OCI-M1 (cell line): ENCODE results near the gene SLC22A6.
A peak's percentile ranks its signal among the peaks of the same experiment; 100 is the strongest.

ENCODE experiments used
- DNase-seq: peaks from one replicate; lab custom pipeline; 2025; lab: John Stamatoyannopoulos, UW

Gene SLC22A6

GRCh38 chr11:62984451-62984991, at the start of gene SLC22A6:
Gene SLC22A6 (minus strand): TSS chr11:62984967. CDS start chr11:62984690, 277 bp downstream.
- no peak for DNase-seq

- DNase-seq = no peak
These were observed 47.7 kb upstream of the SLC22A6 start for GRCh38 chr11:63032457-63032856.

GRCh38 chr11:63023841-63024648, 39.3 kb upstream of the SLC22A6 start:
- peak; percentile 92 for DNase-seq

GRCh38 chr11:63023222-63023814, 38.6 kb upstream of the SLC22A6 start:
- no peak for DNase-seq

- peak; percentile 17 for DNase-seq
These were observed 37.7 kb upstream of the SLC22A6 start for GRCh38 chr11:63022441-63022840.

GRCh38 chr11:63020671-63021291, 36.0 kb upstream of the SLC22A6 start:
- DNase-seq = peak; percentile 44

GRCh38 chr11:63019506-63019905, 34.7 kb upstream of the SLC22A6 start:
- no peak for DNase-seq

- no peak for DNase-seq
These were observed 32.7 kb upstream of the SLC22A6 start for GRCh38 chr11:63017306-63017974.

- no peak for DNase-seq
These were observed 30.9 kb upstream of the SLC22A6 start, which contains the start of gene SLC22A8 for GRCh38 chr11:63015521-63016215. Gene SLC22A8 (minus strand): TSS chr11:63015841. CDS start chr11:63014958, 883 bp downstream.

- no peak for DNase-seq
These were observed 29.8 kb upstream of the SLC22A6 start for GRCh38 chr11:63014408-63015055.

GRCh38 chr11:63012839-63013238, 28.1 kb upstream of the SLC22A6 start:
- DNase-seq = no peak

- no peak for DNase-seq
These were observed 27.7 kb upstream of the SLC22A6 start for GRCh38 chr11:63012430-63012829.

GRCh38 chr11:63010934-63011439, 26.2 kb upstream of the SLC22A6 start:
- no peak for DNase-seq

- DNase-seq = peak; percentile 29
These were observed 23.2 kb upstream of the SLC22A6 start for GRCh38 chr11:63007920-63008319.

GRCh38 chr11:63001456-63001855, 16.7 kb upstream of the SLC22A6 start:
- no peak for DNase-seq

- no peak for DNase-seq
These were observed 14.9 kb upstream of the SLC22A6 start for GRCh38 chr11:62999649-63000048.

GRCh38 chr11:62999156-62999555, 14.4 kb upstream of the SLC22A6 start:
- no peak for DNase-seq

GRCh38 chr11:62996271-62996670, 11.5 kb upstream of the SLC22A6 start:
- DNase-seq = no peak

- no peak for DNase-seq
These were observed 10.0 kb upstream of the SLC22A6 start for GRCh38 chr11:62994775-62995174.

GRCh38 chr11:62988276-62988675, 3.5 kb upstream of the SLC22A6 start:
- no peak for DNase-seq
